Measurements from ENCODE around the gene BGN. TPM values are rescaled to one million over a fixed set of nuclear protein-coding genes. Genes with fewer than 3 reads are reported as not detected.

Gene BGN
- not detected for total RNA-seq

GRCh38 chrX:153494541-153495361 is at the start of gene BGN:
Gene BGN (plus strand): TSS chrX:153494980. CDS start chrX:153504632, 9,652 bp downstream.
- no peak for DNase-seq (ENCODE audit: low spot score)
- no peak within 1 kb of the TSS for H3K27ac Mint-ChIP-seq
- H3K4me1 Mint-ChIP-seq (ENCODE audit: low read depth in 2 of 2): no peaks in the 10 kb centered on the region
- no peak for ATAC-seq
- no peaks in the 10 kb centered on the region for H3K9me3 Mint-ChIP-seq
- H3K27me3 Mint-ChIP-seq: peaks cover 0 to 3% of the 10 kb centered on the region in 2 donors
- H3K36me3 Mint-ChIP-seq: no peaks in the 10 kb centered on the region
- no peak within 1 kb of the TSS for H3K4me3 Mint-ChIP-seq

GRCh38 chrX:153445106-153445855 is 49.5 kb upstream of the BGN start:
- H3K9me3 Mint-ChIP-seq: no peaks in the 10 kb centered on the region
- DNase-seq (ENCODE audit: low spot score) (no peak), ATAC-seq (no peak)
- H3K27me3 Mint-ChIP-seq: no peaks in the 10 kb centered on the region
- no peak overlapping the region for H3K27ac Mint-ChIP-seq
- no peaks in the 10 kb centered on the region for H3K36me3 Mint-ChIP-seq
- H3K4me1 Mint-ChIP-seq (ENCODE audit: low read depth in 2 of 2): no peaks in the 10 kb centered on the region
- H3K4me3 Mint-ChIP-seq: no peak overlapping the region

- no peaks in the 10 kb centered on the region for H3K36me3 Mint-ChIP-seq
- no peak for DNase-seq (ENCODE audit: low spot score)
- no peak within 1 kb of the TSS for H3K27ac Mint-ChIP-seq
- H3K9me3 Mint-ChIP-seq: no peaks in the 10 kb centered on the region
- H3K4me1 Mint-ChIP-seq (ENCODE audit: low read depth in 2 of 2): no peaks in the 10 kb centered on the region
- H3K4me3 Mint-ChIP-seq: no peak within 1 kb of the TSS
- H3K27me3 Mint-ChIP-seq: no peaks in the 10 kb centered on the region
- no peak for ATAC-seq
Observed at GRCh38 chrX:153445856-153446635, 48.7 kb upstream of the BGN start, which contains the start of gene TREX2. Gene TREX2 (minus strand): TSS chrX:153446056. CDS start chrX:153445430, 626 bp downstream.

GRCh38 chrX:153446636-153446936 is 48.2 kb upstream of the BGN start:
- Mint-ChIP-seq H3K4me3 (no peak overlapping the region), H3K27me3 (no peaks in the 10 kb centered on the region), H3K4me1 (ENCODE audit: low read depth in 2 of 2) (no peaks in the 10 kb centered on the region), H3K36me3 (no peaks in the 10 kb centered on the region), H3K9me3 (no peaks in the 10 kb centered on the region), H3K27ac (no peak overlapping the region)
- no peak for DNase-seq (ENCODE audit: low spot score)
- ATAC-seq: no peak

- Mint-ChIP-seq H3K27me3 (no peaks in the 10 kb centered on the region), H3K4me3 (no peak overlapping the region), H3K4me1 (ENCODE audit: low read depth in 2 of 2) (no peaks in the 10 kb centered on the region), H3K9me3 (no peaks in the 10 kb centered on the region), H3K36me3 (no peaks in the 10 kb centered on the region), H3K27ac (no peak overlapping the region)
- DNase-seq (ENCODE audit: low spot score) (peak; percentile 29), ATAC-seq (no peak)
Observed at GRCh38 chrX:153446950-153447580, 47.7 kb upstream of the BGN start.

- Mint-ChIP-seq H3K4me3 (no peak overlapping the region), H3K27ac (no peak overlapping the region), H3K9me3 (no peaks in the 10 kb centered on the region), H3K36me3 (no peaks in the 10 kb centered on the region), H3K27me3 (no peaks in the 10 kb centered on the region), H3K4me1 (ENCODE audit: low read depth in 2 of 2) (no peaks in the 10 kb centered on the region)
- no peak for DNase-seq (ENCODE audit: low spot score)
- no peak for ATAC-seq
Observed at GRCh38 chrX:153447581-153447960, 47.2 kb upstream of the BGN start.

- ATAC-seq (no peak), DNase-seq (ENCODE audit: low spot score) (no peak)
- no peaks in the 10 kb centered on the region for H3K27me3 Mint-ChIP-seq
- no peak overlapping the region for H3K27ac Mint-ChIP-seq
- H3K4me3 Mint-ChIP-seq: no peak overlapping the region
- H3K36me3 Mint-ChIP-seq: no peaks in the 10 kb centered on the region
- H3K9me3 Mint-ChIP-seq: no peaks in the 10 kb centered on the region
- no peaks in the 10 kb centered on the region for H3K4me1 Mint-ChIP-seq (ENCODE audit: low read depth in 2 of 2)
Observed at GRCh38 chrX:153448556-153449367, 46.0 kb upstream of the BGN start.

GRCh38 chrX:153449368-153450113 is 45.2 kb upstream of the BGN start:
- Mint-ChIP-seq H3K27ac (no peak overlapping the region), H3K4me3 (no peak overlapping the region), H3K36me3 (no peaks in the 10 kb centered on the region), H3K4me1 (ENCODE audit: low read depth in 2 of 2) (no peaks in the 10 kb centered on the region), H3K27me3 (no peaks in the 10 kb centered on the region), H3K9me3 (no peaks in the 10 kb centered on the region)
- DNase-seq (ENCODE audit: low spot score) (peak; percentile 22), ATAC-seq (no peak)

GRCh38 chrX:153450114-153450948 is 44.4 kb upstream of the BGN start:
- Mint-ChIP-seq H3K27ac (no peak overlapping the region), H3K9me3 (no peaks in the 10 kb centered on the region), H3K36me3 (no peaks in the 10 kb centered on the region), H3K4me1 (ENCODE audit: low read depth in 2 of 2) (no peaks in the 10 kb centered on the region), H3K27me3 (no peaks in the 10 kb centered on the region), H3K4me3 (no peak overlapping the region)
- DNase-seq (ENCODE audit: low spot score): peak; percentile 55
- ATAC-seq: no peak

- H3K27ac Mint-ChIP-seq: no peak overlapping the region
- H3K4me1 Mint-ChIP-seq (ENCODE audit: low read depth in 2 of 2): no peaks in the 10 kb centered on the region
- H3K4me3 Mint-ChIP-seq: no peak overlapping the region
- DNase-seq (ENCODE audit: low spot score) (no peak), ATAC-seq (no peak)
- no peaks in the 10 kb centered on the region for H3K9me3 Mint-ChIP-seq
- no peaks in the 10 kb centered on the region for H3K36me3 Mint-ChIP-seq
- H3K27me3 Mint-ChIP-seq: no peaks in the 10 kb centered on the region
Observed at GRCh38 chrX:153450949-153451277, 43.9 kb upstream of the BGN start.

GRCh38 chrX:153454901-153455550 is 39.8 kb upstream of the BGN start:
- Mint-ChIP-seq H3K27me3 (no peaks in the 10 kb centered on the region), H3K4me3 (no peak overlapping the region), H3K4me1 (ENCODE audit: low read depth in 2 of 2) (no peaks in the 10 kb centered on the region), H3K9me3 (no peaks in the 10 kb centered on the region), H3K27ac (no peak overlapping the region), H3K36me3 (peaks cover 7% of the 10 kb centered on the region)
- ATAC-seq (no peak), DNase-seq (ENCODE audit: low spot score) (peak; percentile 45)

All from natural killer cell treated with Interleukin-12 subunit alpha and Interleukin-12 subunit beta and Interleukin-15 and Interleukin-18, amount 100 ng/mL, for 72 hours (primary cell).